ENCODE results near the gene SPAG16. TPM values are rescaled to one million over a fixed set of nuclear protein-coding genes. Genes with fewer than 3 reads are reported as not detected.

Gene SPAG16
- total RNA-seq, 1 experiment from 2014 or later, result 21.5 TPM

GRCh38 chr2:214261683-214262082 lies 977.4 kb downstream of the SPAG16 start:
- H3K9me3 Mint-ChIP-seq (ENCODE audit: unreplicated experiment), result no peaks in the 10 kb centered on the region
- DNase-seq, result no peak
- no peaks in the 10 kb centered on the region for H3K36me3 Mint-ChIP-seq (ENCODE audit: insufficient read depth, unreplicated experiment)
- H3K27ac Mint-ChIP-seq (ENCODE audit: unreplicated experiment), result no peak overlapping the region
- BruUV-seq (replicated peaks), result no TSS peak
- CTCF ChIA-PET, result no interaction called here
- no peak overlapping the region for H3K4me3 Mint-ChIP-seq (ENCODE audit: unreplicated experiment)
- Histone ChIP-seq H3K4me3 (ENCODE audit: low read depth, low read length) (no peak overlapping the region), H3K27me3 (replicated peaks; ENCODE audit: control insufficient read depth, insufficient read depth, low read length) (no peaks in the 10 kb centered on the region), H3K4me1 (no peaks in the 10 kb centered on the region), H3K9me3 (no peaks in the 10 kb centered on the region), H3K36me3 (ENCODE audit: control insufficient read depth, insufficient read depth, low read length) (no peaks in the 10 kb centered on the region)
- POLR2A ChIA-PET, result no interaction called here
- H3K27me3 Mint-ChIP-seq (ENCODE audit: insufficient read depth, unreplicated experiment), result no peaks in the 10 kb centered on the region
- intact Hi-C loops (cut with micrococcal nuclease; ENCODE audit: unreplicated experiment), result no loop called here
- TF ChIP-seq, protein P1, sequence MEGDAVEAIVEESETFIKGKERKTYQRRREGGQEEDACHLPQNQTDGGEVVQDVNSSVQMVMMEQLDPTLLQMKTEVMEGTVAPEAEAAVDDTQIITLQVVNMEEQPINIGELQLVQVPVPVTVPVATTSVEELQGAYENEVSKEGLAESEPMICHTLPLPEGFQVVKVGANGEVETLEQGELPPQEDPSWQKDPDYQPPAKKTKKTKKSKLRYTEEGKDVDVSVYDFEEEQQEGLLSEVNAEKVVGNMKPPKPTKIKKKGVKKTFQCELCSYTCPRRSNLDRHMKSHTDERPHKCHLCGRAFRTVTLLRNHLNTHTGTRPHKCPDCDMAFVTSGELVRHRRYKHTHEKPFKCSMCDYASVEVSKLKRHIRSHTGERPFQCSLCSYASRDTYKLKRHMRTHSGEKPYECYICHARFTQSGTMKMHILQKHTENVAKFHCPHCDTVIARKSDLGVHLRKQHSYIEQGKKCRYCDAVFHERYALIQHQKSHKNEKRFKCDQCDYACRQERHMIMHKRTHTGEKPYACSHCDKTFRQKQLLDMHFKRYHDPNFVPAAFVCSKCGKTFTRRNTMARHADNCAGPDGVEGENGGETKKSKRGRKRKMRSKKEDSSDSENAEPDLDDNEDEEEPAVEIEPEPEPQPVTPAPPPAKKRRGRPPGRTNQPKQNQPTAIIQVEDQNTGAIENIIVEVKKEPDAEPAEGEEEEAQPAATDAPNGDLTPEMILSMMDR (IDR thresholded peaks at IDR 0.05; ENCODE audit: insufficient read depth in 1 of 2, low read depth in 1 of 2, low read length in 1 of 2, severe bottlenecking in 1 of 2, unreplicated experiment in 1 of 2), result no peak
- peaks cover 6% of the 10 kb centered on the region for H3K4me1 Mint-ChIP-seq (ENCODE audit: low read depth, unreplicated experiment)

- intact Hi-C loops (cut with micrococcal nuclease; ENCODE audit: unreplicated experiment), result no loop called here
- Mint-ChIP-seq H3K9me3 (ENCODE audit: unreplicated experiment) (no peaks in the 10 kb centered on the region), H3K36me3 (ENCODE audit: insufficient read depth, unreplicated experiment) (no peaks in the 10 kb centered on the region), H3K4me1 (ENCODE audit: low read depth, unreplicated experiment) (peaks cover 6% of the 10 kb centered on the region), H3K27ac (ENCODE audit: unreplicated experiment) (no peak overlapping the region), H3K4me3 (ENCODE audit: unreplicated experiment) (no peak overlapping the region), H3K27me3 (ENCODE audit: insufficient read depth, unreplicated experiment) (no peaks in the 10 kb centered on the region)
- DNase-seq, result no peak
- H3K27me3 ChIP-seq (replicated peaks; ENCODE audit: control insufficient read depth, insufficient read depth, low read length), result no peaks in the 10 kb centered on the region
- no peaks in the 10 kb centered on the region for H3K9me3 ChIP-seq
- no peak overlapping the region for H3K4me3 ChIP-seq (ENCODE audit: low read depth, low read length)
- TF ChIP-seq, protein P1 (IDR thresholded peaks at IDR 0.05; ENCODE audit: insufficient read depth in 1 of 2, low read depth in 1 of 2, low read length in 1 of 2, severe bottlenecking in 1 of 2, unreplicated experiment in 1 of 2), result no peak
- CTCF ChIA-PET, result no interaction called here
- POLR2A ChIA-PET, result no interaction called here
- no peaks in the 10 kb centered on the region for H3K36me3 ChIP-seq (ENCODE audit: control insufficient read depth, insufficient read depth, low read length)
- H3K4me1 ChIP-seq, result no peaks in the 10 kb centered on the region
- no TSS peak for BruUV-seq (replicated peaks)
Observed at GRCh38 chr2:214264171-214264570, 979.9 kb downstream of the SPAG16 start.

- H3K36me3 ChIP-seq (ENCODE audit: control insufficient read depth, insufficient read depth, low read length), result no peaks in the 10 kb centered on the region
- no peaks in the 10 kb centered on the region for H3K9me3 ChIP-seq
- H3K4me1 Mint-ChIP-seq (ENCODE audit: low read depth, unreplicated experiment), result no peaks in the 10 kb centered on the region
- H3K9me3 Mint-ChIP-seq (ENCODE audit: unreplicated experiment), result no peaks in the 10 kb centered on the region
- DNase-seq, result no peak
- CTCF ChIA-PET, result no interaction called here
- H3K27me3 ChIP-seq (replicated peaks; ENCODE audit: control insufficient read depth, insufficient read depth, low read length), result no peaks in the 10 kb centered on the region
- no peaks in the 10 kb centered on the region for H3K27me3 Mint-ChIP-seq (ENCODE audit: insufficient read depth, unreplicated experiment)
- no peak overlapping the region for H3K27ac Mint-ChIP-seq (ENCODE audit: unreplicated experiment)
- H3K4me3 Mint-ChIP-seq (ENCODE audit: unreplicated experiment), result no peak overlapping the region
- H3K36me3 Mint-ChIP-seq (ENCODE audit: insufficient read depth, unreplicated experiment), result no peaks in the 10 kb centered on the region
- POLR2A ChIA-PET, result no interaction called here
- H3K4me3 ChIP-seq (ENCODE audit: low read depth, low read length), result no peak overlapping the region
- no TSS peak for BruUV-seq (replicated peaks)
- TF ChIP-seq, protein P1 (IDR thresholded peaks at IDR 0.05; ENCODE audit: insufficient read depth in 1 of 2, low read depth in 1 of 2, low read length in 1 of 2, severe bottlenecking in 1 of 2, unreplicated experiment in 1 of 2), result no peak
- no peaks in the 10 kb centered on the region for H3K4me1 ChIP-seq
- intact Hi-C loops (cut with micrococcal nuclease; ENCODE audit: unreplicated experiment), result no loop called here
Observed at GRCh38 chr2:214265991-214266489, 981.8 kb downstream of the SPAG16 start.
